Fibroblast of mammary gland (primary cell): ENCODE data around the gene LRRC8A.
A peak's percentile ranks its signal among the peaks of the same experiment; 100 is the strongest.

Source experiments
- DNase-seq: peaks from one replicate; pipeline ENCODE4 v3.0.0-alpha.2; 2010; ENCODE audit warnings: low read depth
- H3K4me3 ChIP-seq: 2 replicates; pipeline ENCODE4 v1.5.1; 2011; ENCODE audit warnings: low read depth, mild to moderate bottlenecking, low read length, moderate library complexity; ENCODE audit not compliant: control insufficient read depth
- TF ChIP-seq, protein P1 (sequence below): conservative IDR thresholded peaks from 2 replicates; pipeline ENCODE4 v1.5.1; 2011; ENCODE audit warnings: low read depth, low read length, inconsistent platforms; ENCODE audit not compliant: control insufficient read depth, insufficient read depth

Gene LRRC8A

DNA sequence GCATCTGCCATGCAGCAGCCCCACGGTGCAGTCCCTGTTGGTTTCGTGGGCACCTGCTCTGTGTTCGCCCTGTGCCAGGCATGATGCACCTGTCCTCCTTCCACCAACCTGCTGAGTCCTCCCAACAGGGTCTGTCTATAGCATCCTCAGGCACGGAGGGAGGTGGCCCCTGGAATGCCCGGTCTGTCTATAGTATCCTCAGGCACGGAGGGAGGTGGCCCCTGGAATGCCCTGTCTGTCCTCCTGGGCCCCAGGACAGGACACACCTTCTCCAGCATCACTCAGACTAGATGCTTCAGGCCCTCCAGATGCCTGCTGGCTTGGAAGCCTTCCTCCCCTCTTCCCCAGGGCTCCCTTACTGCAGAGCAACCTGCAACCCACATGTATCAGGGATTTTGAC is 29.0 kb downstream of the LRRC8A start:
- TF ChIP-seq, protein P1, sequence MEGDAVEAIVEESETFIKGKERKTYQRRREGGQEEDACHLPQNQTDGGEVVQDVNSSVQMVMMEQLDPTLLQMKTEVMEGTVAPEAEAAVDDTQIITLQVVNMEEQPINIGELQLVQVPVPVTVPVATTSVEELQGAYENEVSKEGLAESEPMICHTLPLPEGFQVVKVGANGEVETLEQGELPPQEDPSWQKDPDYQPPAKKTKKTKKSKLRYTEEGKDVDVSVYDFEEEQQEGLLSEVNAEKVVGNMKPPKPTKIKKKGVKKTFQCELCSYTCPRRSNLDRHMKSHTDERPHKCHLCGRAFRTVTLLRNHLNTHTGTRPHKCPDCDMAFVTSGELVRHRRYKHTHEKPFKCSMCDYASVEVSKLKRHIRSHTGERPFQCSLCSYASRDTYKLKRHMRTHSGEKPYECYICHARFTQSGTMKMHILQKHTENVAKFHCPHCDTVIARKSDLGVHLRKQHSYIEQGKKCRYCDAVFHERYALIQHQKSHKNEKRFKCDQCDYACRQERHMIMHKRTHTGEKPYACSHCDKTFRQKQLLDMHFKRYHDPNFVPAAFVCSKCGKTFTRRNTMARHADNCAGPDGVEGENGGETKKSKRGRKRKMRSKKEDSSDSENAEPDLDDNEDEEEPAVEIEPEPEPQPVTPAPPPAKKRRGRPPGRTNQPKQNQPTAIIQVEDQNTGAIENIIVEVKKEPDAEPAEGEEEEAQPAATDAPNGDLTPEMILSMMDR = no peak
- H3K4me3 ChIP-seq = no peak overlapping the region
- no peak for DNase-seq

DNA sequence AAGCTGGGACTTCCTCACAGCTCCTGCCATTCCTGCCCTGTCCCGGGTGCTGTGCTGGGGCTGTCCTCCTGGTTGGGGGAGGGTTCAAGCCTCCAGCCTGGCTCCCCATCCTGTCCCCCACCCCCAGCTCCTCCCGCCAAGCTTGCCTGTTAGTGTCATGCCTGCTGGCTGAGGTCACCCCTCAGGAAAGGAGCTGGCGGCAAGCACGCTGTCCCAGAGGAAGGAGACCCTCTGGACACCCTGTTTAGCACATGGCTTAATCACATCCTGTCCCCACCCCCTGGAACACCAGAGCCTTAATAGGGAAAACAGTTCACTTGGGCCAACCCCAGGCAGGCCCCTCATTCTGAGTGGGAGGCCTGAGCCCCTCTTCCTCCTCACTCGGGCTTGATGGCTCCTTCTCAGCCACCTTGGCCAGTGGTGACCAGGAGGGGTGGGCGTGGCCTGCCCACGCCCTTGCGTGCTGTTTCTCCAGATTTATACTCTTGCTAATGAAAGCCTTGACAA is 29.6 kb downstream of the LRRC8A start:
- peak; percentile 70 for DNase-seq
- TF ChIP-seq, protein P1 = no peak
- H3K4me3 ChIP-seq = no peak overlapping the region

DNA sequence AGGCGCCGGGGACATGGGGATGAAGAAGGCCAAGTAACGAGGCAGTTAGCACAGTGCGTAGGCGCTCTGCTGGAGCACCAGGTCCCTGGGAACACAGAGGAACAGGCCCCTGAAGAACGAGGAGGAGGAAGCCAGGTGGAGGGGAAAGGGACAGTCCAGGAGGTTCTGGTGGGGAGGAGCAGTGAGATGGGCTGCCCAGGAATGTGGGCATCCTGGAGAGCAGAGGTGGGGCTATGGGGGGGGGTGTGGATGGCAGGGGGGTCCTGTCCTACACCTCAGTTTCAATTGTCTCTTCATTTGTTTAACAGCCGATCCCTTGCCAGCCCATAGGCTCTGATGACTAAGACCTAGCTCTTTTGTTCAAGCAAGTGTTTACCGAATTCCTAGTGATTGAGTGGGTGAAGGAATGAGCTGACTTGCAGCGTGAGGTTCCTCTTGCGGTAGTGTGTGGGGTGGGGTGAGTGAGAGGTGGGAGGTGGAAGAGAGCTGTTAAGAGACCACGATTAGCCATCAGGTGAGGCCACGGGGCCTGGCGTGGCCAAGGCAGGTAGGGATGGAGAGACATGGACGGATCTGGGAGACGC is 30.4 kb downstream of the LRRC8A start:
- TF ChIP-seq, protein P1 = no peak
- peak; percentile 89 for DNase-seq
- H3K4me3 ChIP-seq = no peak overlapping the region

DNA sequence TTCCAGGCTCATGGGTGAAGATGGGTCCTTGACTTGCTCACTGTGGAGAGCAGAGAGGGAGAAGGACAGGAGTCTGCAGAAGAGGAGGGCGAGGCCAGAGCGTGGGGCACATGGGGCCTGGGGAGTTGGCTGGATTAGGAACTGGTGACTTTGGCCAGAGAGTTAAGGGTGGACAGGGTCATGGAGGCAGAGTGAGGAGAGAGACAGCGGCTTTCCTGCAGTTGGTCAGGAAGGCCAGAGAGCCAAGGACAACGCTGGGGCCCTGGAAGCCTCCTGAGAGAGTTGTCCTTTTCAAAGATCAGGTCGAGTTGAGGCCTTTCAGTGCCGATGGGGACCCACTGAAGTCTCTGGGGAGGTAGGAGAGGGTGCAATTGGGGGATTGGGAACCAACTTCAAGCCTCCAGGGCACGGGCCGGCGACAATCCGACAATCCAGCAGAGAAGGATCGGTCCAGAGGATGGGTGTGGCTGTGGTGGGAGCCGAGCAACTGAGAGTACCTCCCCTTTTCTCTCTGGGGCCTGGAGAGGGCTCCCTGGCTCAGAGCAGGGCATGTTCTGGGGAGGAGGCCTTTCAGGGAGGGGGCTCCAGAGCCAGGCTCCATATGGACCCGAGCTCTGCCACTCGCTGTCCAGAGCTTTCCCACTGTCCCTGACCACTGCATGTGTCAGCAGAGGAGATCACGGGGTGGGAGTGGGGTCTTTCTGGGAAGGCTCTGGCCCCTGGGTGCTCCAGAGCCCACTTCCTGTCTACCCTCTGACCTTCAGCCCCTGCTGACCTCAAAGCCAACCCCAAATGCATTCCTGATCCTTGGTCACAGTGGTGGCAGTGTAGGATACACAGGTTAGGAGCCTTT is 31.3 kb downstream of the LRRC8A start:
- no peak overlapping the region for H3K4me3 ChIP-seq
- TF ChIP-seq, protein P1 = no peak
- no peak for DNase-seq

DNA sequence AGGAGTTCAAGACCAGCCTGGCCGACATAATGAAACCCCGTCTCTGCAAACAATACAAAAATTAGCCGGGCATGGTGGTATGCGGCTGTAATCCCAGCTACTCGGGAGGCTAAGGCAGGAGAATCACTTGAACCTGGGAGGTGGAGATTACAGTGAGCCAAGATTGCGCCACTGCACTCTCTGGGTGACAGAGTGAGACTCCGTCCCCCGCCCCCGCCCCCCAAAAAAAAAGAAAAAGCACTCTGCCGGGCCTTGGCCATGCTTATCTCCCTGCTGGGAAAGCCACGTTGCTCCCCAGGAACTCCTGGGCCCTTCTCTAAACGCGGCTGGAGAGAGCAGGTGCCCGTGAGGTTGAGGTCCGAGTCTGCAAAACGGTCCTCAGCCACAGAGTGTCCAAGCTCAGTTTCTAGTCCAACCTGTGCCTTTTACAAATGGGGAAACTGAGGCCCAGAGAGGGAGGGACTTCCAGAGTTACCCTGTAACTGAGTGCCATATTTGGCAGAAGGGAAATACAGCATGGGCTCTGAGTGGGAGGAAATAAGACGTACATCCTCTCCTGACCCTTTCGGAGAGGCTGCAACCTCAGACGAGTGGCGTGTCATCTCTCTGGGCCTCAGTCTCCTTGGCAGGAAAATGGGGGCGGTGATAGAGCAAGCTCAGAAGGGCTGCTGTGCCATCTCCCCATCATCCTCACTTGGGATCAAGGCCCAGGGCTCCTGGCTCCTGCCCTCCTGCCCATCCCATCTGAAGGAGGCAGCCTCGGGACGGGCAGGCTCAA is 32.3 kb downstream of the LRRC8A start:
- DNase-seq = no peak
- no peak overlapping the region for H3K4me3 ChIP-seq
- TF ChIP-seq, protein P1 = no peak

DNA sequence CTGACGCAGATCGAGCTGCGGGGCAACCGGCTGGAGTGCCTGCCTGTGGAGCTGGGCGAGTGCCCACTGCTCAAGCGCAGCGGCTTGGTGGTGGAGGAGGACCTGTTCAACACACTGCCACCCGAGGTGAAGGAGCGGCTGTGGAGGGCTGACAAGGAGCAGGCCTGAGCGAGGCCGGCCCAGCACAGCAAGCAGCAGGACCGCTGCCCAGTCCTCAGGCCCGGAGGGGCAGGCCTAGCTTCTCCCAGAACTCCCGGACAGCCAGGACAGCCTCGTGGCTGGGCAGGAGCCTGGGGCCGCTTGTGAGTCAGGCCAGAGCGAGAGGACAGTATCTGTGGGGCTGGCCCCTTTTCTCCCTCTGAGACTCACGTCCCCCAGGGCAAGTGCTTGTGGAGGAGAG is 34.3 kb downstream of the LRRC8A start:
- TF ChIP-seq, protein P1 = no peak
- H3K4me3 ChIP-seq = no peak overlapping the region
- DNase-seq = peak; percentile 70
